Neuronal stem cell (in vitro differentiated cells): ENCODE data around the gene C12orf57.
A peak's percentile ranks its signal among the peaks of the same experiment; 100 is the strongest.

Experiments
- DNase-seq: peaks from one replicate; pipeline ENCODE4 v3.0.0-alpha.2; 2013; ENCODE audit warnings: low spot score
- H2AFZ ChIP-seq: one replicate; pipeline ENCODE4 v1.6.1; 2013; ENCODE audit warnings: mild to moderate bottlenecking, low read length, inconsistent platforms
- H2AK5ac ChIP-seq: 2 replicates; pipeline ENCODE4 v1.6.1; 2013; ENCODE audit warnings: low read depth, mild to moderate bottlenecking, inconsistent platforms, low read length, moderate library complexity, mixed read lengths
- H2BK120ac ChIP-seq: 2 replicates; pipeline ENCODE4 v1.6.1; 2013; ENCODE audit warnings: low read depth, mild to moderate bottlenecking, inconsistent platforms, low read length, moderate library complexity, mixed read lengths
- H2BK12ac ChIP-seq: one replicate; pipeline ENCODE4 v1.6.1; 2013; ENCODE audit warnings: low read length, inconsistent platforms
- H2BK15ac ChIP-seq: 2 replicates; pipeline ENCODE4 v1.6.1; 2013; ENCODE audit warnings: mild to moderate bottlenecking, low read length, inconsistent platforms, mixed read lengths
- H2BK5ac ChIP-seq: one replicate; pipeline ENCODE4 v1.6.1; 2013; ENCODE audit warnings: inconsistent platforms, mild to moderate bottlenecking, low read length, moderate library complexity
- H3K14ac ChIP-seq: one replicate; pipeline ENCODE4 v1.6.1; 2013; ENCODE audit warnings: low read length, inconsistent platforms
- H3K18ac ChIP-seq: 2 replicates; pipeline ENCODE4 v1.6.1; 2013; ENCODE audit warnings: low read length, inconsistent platforms
- H3K23ac ChIP-seq: 2 replicates; pipeline ENCODE4 v1.6.1; 2013; ENCODE audit warnings: low read depth, mild to moderate bottlenecking, mixed read lengths, low read length, inconsistent platforms; ENCODE audit not compliant: poor library complexity
- H3K27ac ChIP-seq: replicated peaks from 3 replicates; pipeline ENCODE4 v1.5.1; 2013; ENCODE audit warnings: low read length, inconsistent platforms
- H3K27me3 ChIP-seq, 3 experiments: 2 replicates each; pipeline ENCODE4 v1.6.1; 2013; ENCODE audit warnings: low read length in 3 of 3, mild to moderate bottlenecking in 2 of 3, inconsistent platforms in 1 of 3, low read depth in 1 of 3, mixed read lengths in 1 of 3, moderate library complexity in 1 of 3; ENCODE audit not compliant: control insufficient read depth in 3 of 3, insufficient read depth in 3 of 3
- H3K36me3 ChIP-seq, 2 donors: replicated peaks in 1 of 2; 2 replicates each; pipeline ENCODE4 v1.6.1; 2013; ENCODE audit warnings: low read length in 2 of 2; ENCODE audit not compliant: control insufficient read depth in 2 of 2, insufficient read depth in 2 of 2
- H3K4ac ChIP-seq: 2 replicates; pipeline ENCODE4 v1.6.1; 2013; ENCODE audit warnings: inconsistent platforms, mild to moderate bottlenecking, low read length, moderate library complexity
- H3K4me1 ChIP-seq, 2 donors: 1 replicate in 1 of 2; 2 replicates in 1 of 2; pipeline ENCODE4 v1.6.1; 2013; ENCODE audit warnings: low read length in 2 of 2, low read depth in 1 of 2; ENCODE audit not compliant: control insufficient read depth in 2 of 2, insufficient read depth in 1 of 2
- H3K4me2 ChIP-seq: one replicate; pipeline ENCODE4 v1.6.1; 2013; ENCODE audit warnings: mild to moderate bottlenecking, low read length, inconsistent platforms; ENCODE audit not compliant: insufficient read depth, poor library complexity, severe bottlenecking
- H3K4me3 ChIP-seq, 2 donors: 2 replicates each; pipeline ENCODE4 v1.5.1; 2013; ENCODE audit warnings: low read length in 2 of 2, mild to moderate bottlenecking in 2 of 2, inconsistent platforms in 1 of 2, moderate library complexity in 1 of 2
- H3K79me1 ChIP-seq: one replicate; pipeline ENCODE4 v1.6.1; 2013; ENCODE audit warnings: low read depth, mild to moderate bottlenecking, inconsistent platforms, low read length, moderate library complexity
- H3K9ac ChIP-seq: one replicate; pipeline ENCODE4 v1.6.1; 2013; ENCODE audit warnings: mild to moderate bottlenecking, low read depth, low read length, inconsistent platforms; ENCODE audit not compliant: poor library complexity
- H3K9me3 ChIP-seq, 2 donors: replicated peaks in 1 of 2; 2 replicates each; pipeline versions ENCODE3 to v1.6.1; 2013; ENCODE audit warnings: low read length in 2 of 2, mild to moderate bottlenecking in 2 of 2, inconsistent platforms in 1 of 2, low read depth in 1 of 2, mixed read lengths in 1 of 2, moderate library complexity in 1 of 2; ENCODE audit not compliant: control insufficient read depth in 2 of 2, insufficient read depth in 1 of 2
- H4K8ac ChIP-seq: one replicate; pipeline ENCODE4 v1.6.1; 2013; ENCODE audit warnings: low read depth, mild to moderate bottlenecking, inconsistent platforms, low read length, moderate library complexity
- H4K91ac ChIP-seq: one replicate; pipeline ENCODE4 v1.6.1; 2013; ENCODE audit warnings: low read length, low read depth, mild to moderate bottlenecking, inconsistent platforms; ENCODE audit not compliant: poor library complexity
- WGBS, 2 donors: extraction: QIAGEN DNeasy Blood & Tissue Kit; methylation state at CpG; one replicate each; pipeline ENCODE4 v1.1.7; 2013; ENCODE audit warnings: missing lambda C conversion rate in 2 of 2, mixed read lengths in 1 of 2; ENCODE audit not compliant: insufficient read length in 2 of 2, insufficient replicate concordance in 1 of 2; ENCODE audit errors: extremely low coverage in 2 of 2; 5-methylcytosine and 5-hydroxymethylcytosine counted together

Gene C12orf57

GRCh38 chr12:6948873-6949594, 5.2 kb downstream of the C12orf57 start:
- DNase-seq = no peak

GRCh38 chr12:6950401-6950801, 6.6 kb downstream of the C12orf57 start:
- Histone ChIP-seq H2BK15ac (no peak overlapping the region), H2BK5ac (no peak overlapping the region), H3K79me1 (no peaks in the 10 kb centered on the region), H4K8ac (no peak overlapping the region), H3K23ac (no peak overlapping the region), H3K4me3 (no peak overlapping the region), H3K36me3 (peaks cover under 1 to 18% of the 10 kb centered on the region in 2 donors), H3K4ac (no peak overlapping the region), H2AFZ (no peak overlapping the region), H3K9me3 (no peaks in the 10 kb centered on the region), H2BK12ac (no peak overlapping the region), H3K18ac (no peak overlapping the region), H3K4me2 (no peak overlapping the region), H2BK120ac (no peak overlapping the region), H3K4me1 (peaks cover 10 to 19% of the 10 kb centered on the region in 2 donors), H3K14ac (no peak overlapping the region), H3K27me3 (no peaks in the 10 kb centered on the region), H4K91ac (no peak overlapping the region), H2AK5ac (no peak overlapping the region), H3K9ac (no peak overlapping the region), H3K27ac (no peak overlapping the region)
- no CpG with 5 or more reads among the region's 1 CpG for WGBS, 2 donors
- DNase-seq = no peak

More at GRCh38 chr12:6948873-6949594, 5.2 kb downstream of the C12orf57 start:
- no peak overlapping the region for H4K91ac ChIP-seq
- H3K36me3 ChIP-seq = peaks cover 3 to 23% of the 10 kb centered on the region in 2 donors
- H3K27ac ChIP-seq = no peak overlapping the region
- H2AK5ac ChIP-seq = no peak overlapping the region
- H3K14ac ChIP-seq = no peak overlapping the region
- H3K4me2 ChIP-seq = no peak overlapping the region
- no CpG with 5 or more reads among the region's 15 CpGs for WGBS, 2 donors
- no peaks in the 10 kb centered on the region for H3K9me3 ChIP-seq
- no peak overlapping the region for H3K23ac ChIP-seq
- no peak overlapping the region for H3K9ac ChIP-seq
- H2BK12ac ChIP-seq = no peak overlapping the region
- no peak overlapping the region for H3K18ac ChIP-seq
- H2BK5ac ChIP-seq = no peak overlapping the region
- H2BK120ac ChIP-seq = no peak overlapping the region
- no peak overlapping the region for H2AFZ ChIP-seq
- H3K4me1 ChIP-seq = peaks cover 13 to 25% of the 10 kb centered on the region in 2 donors
- no peaks in the 10 kb centered on the region for H3K27me3 ChIP-seq
- H3K4me3 ChIP-seq = peak overlapping the region in 1 of 2 donors; percentile 18
- no peak overlapping the region for H3K4ac ChIP-seq
- H2BK15ac ChIP-seq = no peak overlapping the region
- H3K79me1 ChIP-seq = no peaks in the 10 kb centered on the region
- H4K8ac ChIP-seq = no peak overlapping the region

GRCh38 chr12:6950811-6951540, 7.2 kb downstream of the C12orf57 start, which contains the start of gene PTPN6:
TSS of gene PTPN6 (plus strand) at chr12:6951356. CDS start at chr12:6951513, 157 bp downstream.
- H3K4me2 ChIP-seq = no peak within 1 kb of the TSS
- H3K36me3 ChIP-seq = peaks cover 0 to 12% of the 10 kb centered on the region in 2 donors
- H2BK15ac ChIP-seq = peak within 1 kb of the TSS; percentile 28
- no peaks in the 10 kb centered on the region for H3K79me1 ChIP-seq
- peaks cover 7 to 19% of the 10 kb centered on the region in 2 donors for H3K4me1 ChIP-seq
- H2AK5ac ChIP-seq = peak within 1 kb of the TSS; percentile 76
- H4K91ac ChIP-seq = peak within 1 kb of the TSS; percentile 59
- H2AFZ ChIP-seq = peak within 1 kb of the TSS; percentile 80
- no peaks in the 10 kb centered on the region for H3K27me3 ChIP-seq
- DNase-seq = no peak
- WGBS, 2 donors = no CpG with 5 or more reads among the region's 25 CpGs
- H4K8ac ChIP-seq = peak within 1 kb of the TSS; percentile 23
- peak within 1 kb of the TSS; percentile 69 for H3K23ac ChIP-seq
- peak within 1 kb of the TSS; percentile 45 for H3K9ac ChIP-seq
- peak within 1 kb of the TSS; percentile 58 for H3K14ac ChIP-seq
- no peak within 1 kb of the TSS for H3K4ac ChIP-seq
- no peaks in the 10 kb centered on the region for H3K9me3 ChIP-seq
- no peak within 1 kb of the TSS for H3K4me3 ChIP-seq
- H2BK120ac ChIP-seq = no peak within 1 kb of the TSS
- peak within 1 kb of the TSS; percentile 45 for H2BK5ac ChIP-seq
- H3K18ac ChIP-seq = peak within 1 kb of the TSS; percentile 63
- no peak within 1 kb of the TSS for H3K27ac ChIP-seq
- no peak within 1 kb of the TSS for H2BK12ac ChIP-seq

- Histone ChIP-seq H3K36me3 (peaks cover 0 to 7% of the 10 kb centered on the region in 2 donors), H3K4me1 (peaks cover 4 to 19% of the 10 kb centered on the region in 2 donors), H2BK120ac (no peak overlapping the region), H2BK12ac (no peak overlapping the region), H3K9me3 (no peaks in the 10 kb centered on the region), H3K4me3 (no peak overlapping the region), H3K14ac (peak overlapping the region; percentile 58), H3K4me2 (no peak overlapping the region), H4K91ac (peak overlapping the region; percentile 59), H4K8ac (no peak overlapping the region), H2BK5ac (peak overlapping the region; percentile 45), H3K18ac (peak overlapping the region; percentile 60), H3K23ac (peak overlapping the region; percentile 69), H2AFZ (peak overlapping the region; percentile 80), H2AK5ac (peak overlapping the region; percentile 76), H3K9ac (no peak overlapping the region), H3K4ac (no peak overlapping the region), H2BK15ac (peak overlapping the region; percentile 28), H3K27me3 (no peaks in the 10 kb centered on the region), H3K27ac (no peak overlapping the region), H3K79me1 (no peaks in the 10 kb centered on the region)
- no peak for DNase-seq
- WGBS, 2 donors = no CpG with 5 or more reads among the region's 20 CpGs
Measured at GRCh38 chr12:6951551-6952120, 7.8 kb downstream of the C12orf57 start.
